ENCODE measurements around the gene NME9. TPM values are rescaled to one million over a fixed set of nuclear protein-coding genes. Genes with fewer than 3 reads are reported as not detected.

Gene NME9
- total and polyA plus RNA-seq, 10 of the 15 experiments (the other 5 are each of a cell fraction or from before 2014, with no cell fraction given), result 0.09 to 0.68 (median 0.22) TPM; not detected in 6

DNA sequence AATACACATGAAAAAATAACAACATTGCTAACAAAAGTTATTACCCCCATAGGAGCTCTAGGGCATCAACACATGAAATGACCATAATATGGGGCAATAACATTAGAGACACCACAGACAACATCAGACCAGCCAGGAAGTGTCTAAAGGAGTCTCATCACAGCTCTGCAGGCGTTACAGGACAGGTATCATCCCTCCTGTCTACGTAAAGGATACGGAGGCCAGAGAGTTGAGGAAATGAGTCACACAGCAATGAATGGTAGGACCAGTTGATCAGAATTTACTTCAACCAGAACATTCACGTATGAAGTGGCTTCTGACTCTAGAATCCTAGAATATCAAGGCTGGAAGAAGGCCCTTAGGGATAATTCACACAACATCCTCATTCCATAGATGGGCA, 1.8 kb downstream of the NME9 start (continued):
- TF ChIP-seq TCF12 (IDR thresholded peaks at IDR 0.05; ENCODE audit: low read depth, low read length), result no peak
- TF ChIP-seq, protein P1, sequence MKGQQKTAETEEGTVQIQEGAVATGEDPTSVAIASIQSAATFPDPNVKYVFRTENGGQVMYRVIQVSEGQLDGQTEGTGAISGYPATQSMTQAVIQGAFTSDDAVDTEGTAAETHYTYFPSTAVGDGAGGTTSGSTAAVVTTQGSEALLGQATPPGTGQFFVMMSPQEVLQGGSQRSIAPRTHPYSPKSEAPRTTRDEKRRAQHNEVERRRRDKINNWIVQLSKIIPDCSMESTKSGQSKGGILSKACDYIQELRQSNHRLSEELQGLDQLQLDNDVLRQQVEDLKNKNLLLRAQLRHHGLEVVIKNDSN (IDR thresholded peaks at IDR 0.05; ENCODE audit: borderline replicate concordance, extremely low read length, insufficient read depth, low read depth, low read length), result no peak

DNA sequence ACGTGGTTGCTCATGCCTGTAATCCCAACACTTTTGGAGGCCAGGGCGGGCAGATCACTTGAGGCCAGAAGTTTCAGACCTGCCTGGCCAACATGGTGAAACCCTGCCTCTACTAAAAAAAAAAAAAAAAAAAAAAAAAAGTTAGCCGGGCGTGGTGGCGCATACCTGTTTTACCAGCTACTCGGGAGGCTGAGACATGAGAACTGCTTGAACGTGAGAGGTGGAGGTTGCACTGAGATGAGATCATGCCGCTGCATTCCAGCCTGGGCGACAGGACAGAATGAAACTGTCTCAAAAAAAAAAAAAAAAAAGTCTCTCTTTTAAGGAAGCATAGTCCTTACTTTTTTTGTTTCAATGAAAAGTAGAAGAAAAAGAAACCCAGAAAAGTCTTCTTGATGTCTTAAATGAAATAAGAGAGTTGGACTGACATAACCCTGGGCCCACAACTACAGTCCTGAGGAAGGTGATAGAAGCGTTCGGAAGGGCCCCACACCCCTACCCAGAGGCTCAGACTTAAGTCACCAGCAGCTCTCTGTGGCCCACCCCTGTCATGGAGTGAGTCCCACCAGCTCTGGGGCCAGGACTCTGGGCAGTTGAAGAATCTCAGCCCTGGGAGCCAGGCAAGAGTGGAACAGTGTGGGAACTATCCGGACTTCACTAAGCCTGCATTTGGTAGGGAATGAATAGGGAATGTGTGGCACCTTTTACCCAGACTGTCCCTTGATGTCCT, 2.6 kb downstream of the NME9 start:
- H3K4me1 ChIP-seq (ENCODE audit: control insufficient read depth, insufficient read depth, low read length), result peaks cover 7% of the 10 kb centered on the region
- peaks cover 2 to 18% of the 10 kb centered on the region in 2 experiments; a peak in 3 of 4 replicates for H3K27me3 ChIP-seq (replicated peaks in 1 of 2; ENCODE audit: control insufficient read depth in 2 of 2, insufficient read depth in 2 of 2, low read length in 1 of 2)
- no peak overlapping the region for H3K9ac ChIP-seq (ENCODE audit: control insufficient read depth, insufficient read depth, low read length)
- TF ChIP-seq SMAD5 (IDR thresholded peaks at IDR 0.05; ENCODE audit: low read depth) (no peak), CREB1 (IDR thresholded peaks at IDR 0.05; ENCODE audit: low read depth) (no peak), RFX5 (IDR thresholded peaks at IDR 0.05; ENCODE audit: low read depth, low read length) (no peak), POLR2AphosphoS2 (IDR thresholded peaks at IDR 0.05; ENCODE audit: low read depth, low read length) (no peak), IKZF1 (conservative IDR thresholded peaks at IDR 0.05) (no peak), IRF4 (IDR thresholded peaks at IDR 0.05; ENCODE audit: low read depth, low read length) (no peak), HDAC2 (IDR thresholded peaks at IDR 0.05) (no peak)
- TF ChIP-seq, protein P2, sequence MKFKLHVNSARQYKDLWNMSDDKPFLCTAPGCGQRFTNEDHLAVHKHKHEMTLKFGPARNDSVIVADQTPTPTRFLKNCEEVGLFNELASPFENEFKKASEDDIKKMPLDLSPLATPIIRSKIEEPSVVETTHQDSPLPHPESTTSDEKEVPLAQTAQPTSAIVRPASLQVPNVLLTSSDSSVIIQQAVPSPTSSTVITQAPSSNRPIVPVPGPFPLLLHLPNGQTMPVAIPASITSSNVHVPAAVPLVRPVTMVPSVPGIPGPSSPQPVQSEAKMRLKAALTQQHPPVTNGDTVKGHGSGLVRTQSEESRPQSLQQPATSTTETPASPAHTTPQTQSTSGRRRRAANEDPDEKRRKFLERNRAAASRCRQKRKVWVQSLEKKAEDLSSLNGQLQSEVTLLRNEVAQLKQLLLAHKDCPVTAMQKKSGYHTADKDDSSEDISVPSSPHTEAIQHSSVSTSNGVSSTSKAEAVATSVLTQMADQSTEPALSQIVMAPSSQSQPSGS (IDR thresholded peaks at IDR 0.05; ENCODE audit: low read length), result no peak
- no peak for ATAC-seq
- CTCF ChIA-PET, result no interaction called here
- in situ Hi-C loops (cut with MboI), result no loop called here
- BruUV-seq (replicated peaks), result no TSS peak
- no peaks in the 10 kb centered on the region for H3K9me3 ChIP-seq (replicated peaks; ENCODE audit: control insufficient read depth, insufficient read depth, low read length)
- no peak overlapping the region for H3K4me3 ChIP-seq
- H3K79me2 ChIP-seq (ENCODE audit: control insufficient read depth, insufficient read depth, low read length), result no peaks in the 10 kb centered on the region
- SMC1A ChIA-PET (ENCODE audit: uncharacterized antibody, unreplicated experiment), result no interaction called here
- RAD21 ChIA-PET (ENCODE audit: unreplicated experiment), result no interaction called here
- 51% methylated on average over 9 of the region's 12 CpGs for WGBS (ENCODE audit: insufficient coverage, insufficient replicate concordance, low lambda C conversion rate, missing lambda C conversion rate)
- DNase-seq (ENCODE audit: low read depth, low spot score), result no peak
- FAIRE-seq, result no peak
- intact Hi-C loops (cut with micrococcal nuclease; ENCODE audit: unreplicated experiment), result no loop called here
- H3K27ac ChIP-seq (ENCODE audit: control insufficient read depth, insufficient read depth), result no peak overlapping the region
- H3K36me3 ChIP-seq (ENCODE audit: control insufficient read depth in 2 of 2, insufficient read depth in 2 of 2, low read length in 1 of 2), result no peaks in the 10 kb centered on the region
- H3K4me2 ChIP-seq (ENCODE audit: control insufficient read depth, insufficient read depth), result no peak overlapping the region
- H4K20me1 ChIP-seq (ENCODE audit: control insufficient read depth, insufficient read depth), result no peaks in the 10 kb centered on the region
- POLR2A ChIA-PET, result no interaction called here
- no peak overlapping the region for H2AFZ ChIP-seq (ENCODE audit: control insufficient read depth, low read depth, low read length)

Measured in GM12878 (cell line).